ENCODE measurements around the gene AZU1. TPM values are rescaled to one million over a fixed set of nuclear protein-coding genes. Genes with fewer than 3 reads are reported as not detected.

AZU1 gene
- total and polyA plus RNA-seq, 2 donors: 5.7 to 6.1 TPM

- Histone ChIP-seq H3K4me1 (ENCODE audit: control insufficient read depth in 2 of 2, insufficient read depth in 2 of 2, low read length in 2 of 2) (peaks cover 0 to 15% of the 10 kb centered on the region in 2 donors), H3K27ac (ENCODE audit: low read depth in 1 of 2, low read length in 1 of 2) (no peak overlapping the region), H3K9me3 (ENCODE audit: control insufficient read depth in 2 of 2, insufficient read depth in 1 of 2, low read length in 1 of 2) (no peaks in the 10 kb centered on the region), H3K27me3 (ENCODE audit: control insufficient read depth in 2 of 2, insufficient read depth in 1 of 2, low read length in 1 of 2) (no peaks in the 10 kb centered on the region), H3K4me3 (ENCODE audit: low read length in 2 of 2) (no peak overlapping the region), H3K36me3 (ENCODE audit: control insufficient read depth in 2 of 2, insufficient read depth in 2 of 2, low read length in 1 of 2) (peaks cover 94 to 95% of the 10 kb centered on the region in 2 donors)
- WGBS: 98% methylated on average over 93 of the region's 93 CpGs
- no peak for DNase-seq (ENCODE audit: low read depth in 6 of 9, low spot score in 9 of 9)
Measured at GRCh38 chr19:805600-806550, 21.8 kb upstream of the AZU1 start.

GRCh38 chr19:806815-807421, 20.7 kb upstream of the AZU1 start:
- Histone ChIP-seq H3K27ac (ENCODE audit: low read depth in 1 of 2, low read length in 1 of 2) (no peak overlapping the region), H3K4me1 (ENCODE audit: control insufficient read depth in 2 of 2, insufficient read depth in 2 of 2, low read length in 2 of 2) (peaks cover 0 to 4% of the 10 kb centered on the region in 2 donors), H3K36me3 (ENCODE audit: control insufficient read depth in 2 of 2, insufficient read depth in 2 of 2, low read length in 1 of 2) (peaks cover 93 to 99% of the 10 kb centered on the region in 2 donors), H3K9me3 (ENCODE audit: control insufficient read depth in 2 of 2, insufficient read depth in 1 of 2, low read length in 1 of 2) (peaks cover 3 to 5% of the 10 kb centered on the region in 2 donors), H3K27me3 (ENCODE audit: control insufficient read depth in 2 of 2, insufficient read depth in 1 of 2, low read length in 1 of 2) (no peaks in the 10 kb centered on the region), H3K4me3 (ENCODE audit: low read length in 2 of 2) (no peak overlapping the region)
- 96% methylated on average over 34 of the region's 34 CpGs for WGBS
- DNase-seq (ENCODE audit: low read depth in 6 of 9, low spot score in 9 of 9): no peak

GRCh38 chr19:807627-808422, 19.8 kb upstream of the AZU1 start:
- peaks cover 87 to 99% of the 10 kb centered on the region in 2 donors for H3K36me3 ChIP-seq (ENCODE audit: control insufficient read depth in 2 of 2, insufficient read depth in 2 of 2, low read length in 1 of 2)
- H3K9me3 ChIP-seq (ENCODE audit: control insufficient read depth in 2 of 2, insufficient read depth in 1 of 2, low read length in 1 of 2): peaks cover 3 to 5% of the 10 kb centered on the region in 2 donors
- 97% methylated on average over 44 of the region's 44 CpGs for WGBS
- DNase-seq (ENCODE audit: low read depth in 6 of 9, low spot score in 9 of 9): no peak
- H3K4me3 ChIP-seq (ENCODE audit: low read length in 2 of 2): no peak overlapping the region
- no peaks in the 10 kb centered on the region for H3K4me1 ChIP-seq (ENCODE audit: control insufficient read depth in 2 of 2, insufficient read depth in 2 of 2, low read length in 2 of 2)
- H3K27me3 ChIP-seq (ENCODE audit: control insufficient read depth in 2 of 2, insufficient read depth in 1 of 2, low read length in 1 of 2): no peaks in the 10 kb centered on the region
- no peak overlapping the region for H3K27ac ChIP-seq (ENCODE audit: low read depth in 1 of 2, low read length in 1 of 2)

GRCh38 chr19:808423-808775, 19.2 kb upstream of the AZU1 start:
- Histone ChIP-seq H3K9me3 (ENCODE audit: control insufficient read depth in 2 of 2, insufficient read depth in 1 of 2, low read length in 1 of 2) (peaks cover 3 to 5% of the 10 kb centered on the region in 2 donors), H3K36me3 (ENCODE audit: control insufficient read depth in 2 of 2, insufficient read depth in 2 of 2, low read length in 1 of 2) (peaks cover 81 to 100% of the 10 kb centered on the region in 2 donors), H3K4me3 (ENCODE audit: low read length in 2 of 2) (no peak overlapping the region), H3K27ac (ENCODE audit: low read depth in 1 of 2, low read length in 1 of 2) (no peak overlapping the region), H3K4me1 (ENCODE audit: control insufficient read depth in 2 of 2, insufficient read depth in 2 of 2, low read length in 2 of 2) (no peaks in the 10 kb centered on the region), H3K27me3 (ENCODE audit: control insufficient read depth in 2 of 2, insufficient read depth in 1 of 2, low read length in 1 of 2) (no peaks in the 10 kb centered on the region)
- no peak for DNase-seq (ENCODE audit: low read depth in 6 of 9, low spot score in 9 of 9)
- 96% methylated on average over 26 of the region's 26 CpGs for WGBS

- Histone ChIP-seq H3K4me3 (ENCODE audit: low read length in 2 of 2) (no peak overlapping the region), H3K36me3 (ENCODE audit: control insufficient read depth in 2 of 2, insufficient read depth in 2 of 2, low read length in 1 of 2) (peaks cover 62 to 92% of the 10 kb centered on the region in 2 donors), H3K4me1 (ENCODE audit: control insufficient read depth in 2 of 2, insufficient read depth in 2 of 2, low read length in 2 of 2) (no peaks in the 10 kb centered on the region), H3K27ac (ENCODE audit: low read depth in 1 of 2, low read length in 1 of 2) (no peak overlapping the region), H3K9me3 (ENCODE audit: control insufficient read depth in 2 of 2, insufficient read depth in 1 of 2, low read length in 1 of 2) (peaks cover 3 to 5% of the 10 kb centered on the region in 2 donors), H3K27me3 (ENCODE audit: control insufficient read depth in 2 of 2, insufficient read depth in 1 of 2, low read length in 1 of 2) (no peaks in the 10 kb centered on the region)
- no peak for DNase-seq (ENCODE audit: low read depth in 6 of 9, low spot score in 9 of 9)
- 95% methylated on average over 30 of the region's 30 CpGs for WGBS
Measured at GRCh38 chr19:810077-810855, 17.4 kb upstream of the AZU1 start.

GRCh38 chr19:810883-811489, 16.7 kb upstream of the AZU1 start:
- Histone ChIP-seq H3K27me3 (ENCODE audit: control insufficient read depth in 2 of 2, insufficient read depth in 1 of 2, low read length in 1 of 2) (no peaks in the 10 kb centered on the region), H3K4me1 (ENCODE audit: control insufficient read depth in 2 of 2, insufficient read depth in 2 of 2, low read length in 2 of 2) (no peaks in the 10 kb centered on the region), H3K27ac (ENCODE audit: low read depth in 1 of 2, low read length in 1 of 2) (no peak overlapping the region), H3K36me3 (ENCODE audit: control insufficient read depth in 2 of 2, insufficient read depth in 2 of 2, low read length in 1 of 2) (peaks cover 57 to 84% of the 10 kb centered on the region in 2 donors), H3K4me3 (ENCODE audit: low read length in 2 of 2) (no peak overlapping the region), H3K9me3 (ENCODE audit: control insufficient read depth in 2 of 2, insufficient read depth in 1 of 2, low read length in 1 of 2) (peaks cover 3 to 5% of the 10 kb centered on the region in 2 donors)
- DNase-seq (ENCODE audit: low read depth in 6 of 9, low spot score in 9 of 9): no peak
- WGBS: 97% methylated on average over 25 of the region's 25 CpGs

- DNase-seq (ENCODE audit: low read depth in 6 of 9, low spot score in 9 of 9): no peak
- whole genome bisulfite sequencing: 97% methylated on average over 20 of the region's 20 CpGs
Measured at GRCh38 chr19:811506-812048, 16.1 kb upstream of the AZU1 start.

More at GRCh38 chr19:811506-812048, 16.1 kb upstream of the AZU1 start:
- Histone ChIP-seq H3K27me3 (ENCODE audit: control insufficient read depth in 2 of 2, insufficient read depth in 1 of 2, low read length in 1 of 2) (no peaks in the 10 kb centered on the region), H3K4me1 (ENCODE audit: control insufficient read depth in 2 of 2, insufficient read depth in 2 of 2, low read length in 2 of 2) (no peaks in the 10 kb centered on the region), H3K36me3 (ENCODE audit: control insufficient read depth in 2 of 2, insufficient read depth in 2 of 2, low read length in 1 of 2) (peaks cover 54 to 79% of the 10 kb centered on the region in 2 donors), H3K9me3 (ENCODE audit: control insufficient read depth in 2 of 2, insufficient read depth in 1 of 2, low read length in 1 of 2) (peaks cover 3 to 5% of the 10 kb centered on the region in 2 donors), H3K4me3 (ENCODE audit: low read length in 2 of 2) (no peak overlapping the region), H3K27ac (ENCODE audit: low read depth in 1 of 2, low read length in 1 of 2) (no peak overlapping the region)
